Peyer's patch (tissue), 4 donors: Measurements from ENCODE around the gene SIGLEC9.

Source experiments
- CTCF ChIP-seq, 6 experiments: fragments of 450-650 bp in 4 of 6; fragments of 200-600 bp in 2 of 6; sonication (generic) in 1 of 6; IDR thresholded peaks; one replicate each; pipeline ENCODE4 v1.5.1; 2017 to 2019; ENCODE audit warnings: antibody characterized with exemption in 6 of 6, mild to moderate bottlenecking in 3 of 6, moderate library complexity in 1 of 6
- POLR2A ChIP-seq, 2 donors: fragments of 450-650 bp; IDR thresholded peaks; one replicate each; pipeline ENCODE4 v1.5.1; 2017; ENCODE audit warnings: antibody characterized with exemption in 2 of 2, mild to moderate bottlenecking in 2 of 2, moderate library complexity in 2 of 2

GRCh38 chr19:51119611-51120010 is 5.1 kb upstream of the SIGLEC9 start:
- no peak for TF ChIP-seq CTCF (IDR thresholded peaks at IDR 0.05)
- TF ChIP-seq POLR2A (IDR thresholded peaks at IDR 0.05): no peak
